ENCODE measurements around the gene TOM1L2.

DNA sequence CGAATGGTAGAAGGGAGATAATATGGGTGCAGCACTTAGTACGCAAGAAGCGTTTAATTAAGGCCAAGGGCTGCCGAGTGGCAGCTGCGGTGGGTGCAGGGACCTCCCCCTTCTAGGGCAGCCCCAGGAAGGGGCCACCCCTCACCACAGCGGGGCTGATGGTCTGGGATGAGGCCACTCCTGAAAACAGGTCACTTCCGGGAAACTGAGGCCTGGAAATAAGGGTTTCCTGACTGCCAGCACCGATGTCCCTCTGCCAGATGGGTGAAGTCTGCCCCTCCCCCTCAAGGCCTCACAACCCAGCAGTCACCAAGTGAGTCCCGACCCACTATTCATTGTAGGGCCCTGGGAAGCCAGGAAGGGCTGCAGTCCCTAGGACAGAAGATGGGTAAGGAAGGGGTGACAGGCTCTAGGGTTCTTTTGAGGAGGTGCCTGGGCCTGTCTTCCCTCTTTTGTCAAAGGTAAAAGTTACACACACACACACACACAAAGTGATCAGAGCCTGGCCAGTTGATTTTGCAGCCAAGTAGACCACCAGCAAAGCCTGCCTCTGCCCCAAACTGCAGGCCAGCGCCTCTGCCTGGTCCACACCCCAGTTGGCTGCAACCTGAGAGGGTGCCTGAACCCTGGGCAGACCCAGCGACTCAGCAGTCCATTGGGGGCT is 147.9 kb downstream of the TOM1L2 start:
- no peak for TF ChIP-seq POLR2A (IDR thresholded peaks at IDR 0.05)
- TF ChIP-seq, protein P1, sequence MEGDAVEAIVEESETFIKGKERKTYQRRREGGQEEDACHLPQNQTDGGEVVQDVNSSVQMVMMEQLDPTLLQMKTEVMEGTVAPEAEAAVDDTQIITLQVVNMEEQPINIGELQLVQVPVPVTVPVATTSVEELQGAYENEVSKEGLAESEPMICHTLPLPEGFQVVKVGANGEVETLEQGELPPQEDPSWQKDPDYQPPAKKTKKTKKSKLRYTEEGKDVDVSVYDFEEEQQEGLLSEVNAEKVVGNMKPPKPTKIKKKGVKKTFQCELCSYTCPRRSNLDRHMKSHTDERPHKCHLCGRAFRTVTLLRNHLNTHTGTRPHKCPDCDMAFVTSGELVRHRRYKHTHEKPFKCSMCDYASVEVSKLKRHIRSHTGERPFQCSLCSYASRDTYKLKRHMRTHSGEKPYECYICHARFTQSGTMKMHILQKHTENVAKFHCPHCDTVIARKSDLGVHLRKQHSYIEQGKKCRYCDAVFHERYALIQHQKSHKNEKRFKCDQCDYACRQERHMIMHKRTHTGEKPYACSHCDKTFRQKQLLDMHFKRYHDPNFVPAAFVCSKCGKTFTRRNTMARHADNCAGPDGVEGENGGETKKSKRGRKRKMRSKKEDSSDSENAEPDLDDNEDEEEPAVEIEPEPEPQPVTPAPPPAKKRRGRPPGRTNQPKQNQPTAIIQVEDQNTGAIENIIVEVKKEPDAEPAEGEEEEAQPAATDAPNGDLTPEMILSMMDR (IDR thresholded peaks at IDR 0.05) = no peak

All from stomach (tissue), 4 donors.